ENCODE data around the gene CCL3. TPM values are rescaled to one million over a fixed set of nuclear protein-coding genes. Genes with fewer than 3 reads are reported as not detected.

The CCL3 gene
- total RNA-seq = not detected in 2 replicates

GRCh38 chr17:36089888-36090836 lies at the start of gene CCL3:
Gene CCL3 (minus strand): TSS chr17:36090143. CDS start chr17:36090058, 85 bp downstream.

GRCh38 chr17:36103401-36103975 lies 13.5 kb upstream of the CCL3 start, which contains the start of gene CCL4:
Gene CCL4 (plus strand): TSS chr17:36103827. CDS start chr17:36103906, 79 bp downstream.

GRCh38 chr17:36063786-36064541 lies 26.0 kb downstream of the CCL3 start, which contains the start of gene CCL18:
Gene CCL18 (plus strand): TSS chr17:36064272. CDS start chr17:36064343, 71 bp downstream.

Other genes with a start within 250 kb of the CCL3 start
- gene HEATR9, start 221.3 kb downstream of the CCL3 start, total RNA-seq = not detected in 2 replicates
- gene CCL5, start 209.8 kb downstream of the CCL3 start, total RNA-seq = 0.24 TPM in 1 of 2 replicates, not detected in the other
- gene RDM1, start 159.4 kb downstream of the CCL3 start, total RNA-seq = 1.4 TPM in 1 of 2 replicates, not detected in the other
- gene LYZL6, start 146.4 kb downstream of the CCL3 start, total RNA-seq = not detected in 2 replicates
- not detected in 2 replicates for gene CCL16, start 108.6 kb downstream of the CCL3 start, total RNA-seq
- gene CCL14, start 103.4 kb downstream of the CCL3 start, total RNA-seq = not detected in 2 replicates
- not detected in 2 replicates for gene CCL15, start 88.6 kb downstream of the CCL3 start, total RNA-seq
- gene CCL23, start 72.2 kb downstream of the CCL3 start, total RNA-seq = not detected in 2 replicates
- gene CCL18, start 25.9 kb downstream of the CCL3 start, total RNA-seq = not detected in 2 replicates
- not detected in 2 replicates for gene CCL4, start 13.7 kb upstream of the CCL3 start, total RNA-seq
- 0.48 and 0.64 TPM in 2 replicates for gene TBC1D3B, start 86.5 kb upstream of the CCL3 start, total RNA-seq
- not detected in 2 replicates for gene CCL3L1, start 106.6 kb upstream of the CCL3 start, total RNA-seq
- 0.48 TPM in 1 of 2 replicates, not detected in the other for gene CCL4L2, start 120.9 kb upstream of the CCL3 start, total RNA-seq
- not detected in 2 replicates for gene TBC1D3I, start 174.4 kb upstream of the CCL3 start, total RNA-seq
- gene TBC1D3G, start 233.7 kb upstream of the CCL3 start, total RNA-seq = not detected in 2 replicates